Bronchial epithelial cell (primary cell): ENCODE data around the gene ANKRD44. TPM values are rescaled to one million over a fixed set of nuclear protein-coding genes. Genes with fewer than 3 reads are reported as not detected.

Source experiments
- DNase-seq: peaks from one replicate; pipeline ENCODE4 v3.0.0-alpha.2; 2010; ENCODE audit warnings: low read depth
- FAIRE-seq: peaks from 2 replicates; lab custom pipeline; 2011; peaks lifted over from hg19 to GRCh38; lab: Jason Lieb, UNC
- H3K27me3 ChIP-seq: 2 replicates; pipeline ENCODE4 v1.5.1; 2011; ENCODE audit warnings: low read length; ENCODE audit not compliant: control insufficient read depth, insufficient read depth
- H3K36me3 ChIP-seq: 2 replicates; pipeline ENCODE4 v1.5.1; 2011; ENCODE audit warnings: low read length; ENCODE audit not compliant: control insufficient read depth, insufficient read depth
- H3K4me3 ChIP-seq: 2 replicates; pipeline ENCODE4 v1.5.1; 2011; ENCODE audit warnings: mild to moderate bottlenecking, low read depth, low read length, control low read depth
- CTCF ChIP-seq: IDR thresholded peaks from 2 replicates; pipeline ENCODE4 v1.5.1; 2011; ENCODE audit warnings: mild to moderate bottlenecking, moderate library complexity, low read length, control low read depth, inconsistent platforms; ENCODE audit not compliant: insufficient read depth, severe bottlenecking
- total RNA-seq: library from RNA; depleted of rRNA; stranded (reverse); fragments of >200 nt; gene quantifications from 2 replicates; pipeline ENCODE4 v1.2.1, GENCODE V29; 2014

Gene ANKRD44
- total RNA-seq, 1 donor from 2014 or later: 0.26 TPM

GRCh38 chr2:197278799-197279763 lies 31.5 kb downstream of the ANKRD44 start:
- no peak for TF ChIP-seq CTCF
- Histone ChIP-seq H3K27me3 (no peaks in the 10 kb centered on the region), H3K4me3 (no peak overlapping the region), H3K36me3 (no peaks in the 10 kb centered on the region)
- FAIRE-seq (no peak), DNase-seq (no peak)

DNA sequence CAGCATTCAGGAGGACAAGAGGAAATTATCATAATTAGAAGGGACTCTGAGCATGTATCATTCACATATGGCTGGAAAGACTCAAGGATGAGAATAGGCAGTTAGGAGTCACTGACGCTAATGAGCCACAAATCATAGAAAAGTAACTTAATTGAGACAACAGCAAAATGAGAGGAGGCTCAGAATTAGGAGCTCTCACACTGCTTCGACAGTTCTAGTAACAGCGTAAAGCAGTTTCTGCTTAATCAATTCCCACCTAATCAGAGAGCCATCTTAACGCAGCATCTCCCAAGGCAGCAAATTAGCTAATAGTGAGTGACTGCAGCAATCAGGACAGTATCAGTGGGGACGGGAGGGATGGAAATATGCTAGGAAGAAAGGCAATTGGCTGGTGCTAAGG lies 32.8 kb downstream of the ANKRD44 start:
- no peak for TF ChIP-seq CTCF
- H3K4me3 ChIP-seq: no peak overlapping the region
- no peaks in the 10 kb centered on the region for H3K27me3 ChIP-seq
- DNase-seq (no peak), FAIRE-seq (no peak)
- no peaks in the 10 kb centered on the region for H3K36me3 ChIP-seq

DNA sequence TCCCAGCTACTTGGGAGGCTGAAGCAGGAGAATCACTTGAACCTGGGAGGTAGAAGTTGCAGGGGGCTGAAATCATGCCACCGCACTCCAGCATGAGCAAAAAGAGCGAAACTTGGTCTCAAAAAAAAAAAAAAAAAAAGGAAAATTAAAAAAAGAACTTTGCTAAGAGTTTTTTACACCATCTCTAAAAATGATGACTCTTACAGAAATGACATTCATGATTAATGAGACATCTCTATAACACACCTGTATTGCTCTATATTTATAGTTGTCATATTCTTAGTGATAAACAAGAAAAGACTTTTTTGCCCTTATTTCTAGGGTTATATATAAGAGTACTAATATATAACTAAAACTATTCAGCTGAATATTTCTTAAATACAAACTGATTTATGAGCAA lies 34.4 kb downstream of the ANKRD44 start:
- no peak for TF ChIP-seq CTCF
- H3K27me3 ChIP-seq: no peaks in the 10 kb centered on the region
- no peaks in the 10 kb centered on the region for H3K36me3 ChIP-seq
- H3K4me3 ChIP-seq: no peak overlapping the region
- no peak for FAIRE-seq
- no peak for DNase-seq

DNA sequence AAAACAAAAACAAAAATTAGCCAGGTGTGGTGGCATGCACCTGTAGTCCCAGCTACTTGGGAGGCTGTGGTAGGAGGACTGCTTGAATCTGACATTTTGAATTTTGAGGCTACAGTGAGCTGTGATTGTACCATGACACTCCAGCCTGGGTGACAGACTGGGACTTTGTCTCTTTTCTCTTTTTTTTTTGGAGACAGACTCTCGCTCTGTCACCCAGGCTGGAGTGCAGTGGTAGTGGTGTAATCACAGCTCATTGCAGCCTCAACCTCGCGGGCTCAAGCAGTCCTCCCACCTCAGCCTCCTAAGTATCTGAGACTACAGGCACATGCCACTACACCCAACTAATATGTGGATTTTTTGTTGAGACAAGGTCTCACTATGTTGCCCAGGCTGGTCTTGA lies 35.6 kb downstream of the ANKRD44 start:
- no peak for FAIRE-seq
- no peaks in the 10 kb centered on the region for H3K36me3 ChIP-seq
- TF ChIP-seq CTCF: no peak
- H3K4me3 ChIP-seq: no peak overlapping the region
- no peak for DNase-seq
- H3K27me3 ChIP-seq: no peaks in the 10 kb centered on the region

DNA sequence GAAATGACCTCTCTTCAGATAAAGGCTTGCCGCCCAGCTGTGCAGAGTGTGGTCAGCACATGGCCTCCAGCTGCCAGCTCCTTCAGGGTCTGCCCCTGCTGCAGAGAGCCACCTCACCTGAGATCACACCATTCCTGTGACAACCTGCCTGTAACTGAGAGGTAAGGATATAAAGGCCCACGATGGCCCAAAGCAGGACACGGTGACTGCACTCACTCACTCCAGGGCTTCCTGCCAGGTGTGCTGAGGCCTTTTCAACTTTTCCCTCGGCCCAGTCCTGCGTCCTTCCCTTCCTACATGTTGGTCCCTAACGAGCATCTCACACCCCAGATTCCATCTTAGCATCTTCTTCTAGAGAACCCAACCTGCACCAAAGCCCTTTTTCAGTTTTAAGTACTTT lies 36.2 kb downstream of the ANKRD44 start:
- no peaks in the 10 kb centered on the region for H3K36me3 ChIP-seq
- DNase-seq: no peak
- no peak for TF ChIP-seq CTCF
- H3K27me3 ChIP-seq: no peaks in the 10 kb centered on the region
- FAIRE-seq: no peak
- no peak overlapping the region for H3K4me3 ChIP-seq
